COLO829 (cell line): ENCODE results near the gene SEC61A2.

Experiments used
- DNase-seq: peaks from one replicate; pipeline ENCODE4 v3.0.0; 2012; ENCODE audit warnings: low spot score

The SEC61A2 gene

DNA sequence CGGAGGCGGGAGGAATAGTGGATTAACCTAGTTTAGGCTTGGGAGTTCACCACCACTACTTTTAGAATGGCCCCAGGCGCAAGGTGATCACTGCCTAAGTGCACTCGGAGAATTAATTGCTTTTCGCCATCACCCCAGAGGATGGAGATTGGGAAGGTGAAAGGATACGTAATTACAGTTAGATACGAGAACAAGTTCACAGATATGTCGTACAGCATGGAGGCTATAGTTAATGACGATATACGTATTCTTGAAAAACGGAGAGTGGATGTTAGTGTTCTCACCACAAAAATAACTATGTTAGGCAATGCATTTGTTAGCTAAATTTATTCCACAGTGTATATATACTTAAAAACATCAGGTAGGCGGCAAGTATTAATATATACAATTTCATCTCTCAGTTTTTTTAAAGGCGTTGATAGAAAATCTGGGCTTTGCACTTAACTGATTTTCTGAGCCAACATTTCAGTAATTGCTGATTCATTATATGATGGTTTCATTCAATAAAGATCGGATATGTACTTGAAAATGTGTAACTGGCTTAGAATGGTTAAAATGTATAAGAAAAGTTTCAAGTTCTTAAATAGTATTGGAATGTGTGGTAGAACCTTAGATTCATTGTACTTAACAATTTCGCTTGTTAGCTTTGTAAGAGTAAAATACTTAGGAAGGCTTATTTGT is 67.2 kb downstream of the SEC61A2 start:
- no peak for DNase-seq

- no peak for DNase-seq
Observed at GRCh38 chr10:12198156-12198555, 68.7 kb downstream of the SEC61A2 start.

DNA sequence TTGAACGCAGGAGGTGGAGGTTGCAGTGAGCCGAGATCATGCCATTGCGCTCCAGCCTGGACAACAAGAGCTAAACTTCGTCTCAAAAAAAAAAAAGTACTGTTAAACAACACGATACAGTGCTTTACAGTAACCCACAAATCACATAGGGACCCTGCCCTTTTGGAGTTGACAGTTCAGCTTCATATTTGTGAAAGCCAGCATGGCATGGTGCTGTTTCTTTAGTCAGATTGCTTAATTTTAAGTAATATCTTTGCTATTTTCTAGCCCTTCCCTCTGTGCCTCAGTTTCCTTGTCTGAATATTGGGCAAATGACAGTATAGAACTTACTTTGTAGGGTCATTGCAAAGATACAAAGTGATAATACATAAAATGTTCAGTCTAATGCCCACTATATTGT is 71.4 kb downstream of the SEC61A2 start:
- DNase-seq = no peak

GRCh38 chr10:12201543-12201942 is 72.1 kb downstream of the SEC61A2 start:
- no peak for DNase-seq

DNA sequence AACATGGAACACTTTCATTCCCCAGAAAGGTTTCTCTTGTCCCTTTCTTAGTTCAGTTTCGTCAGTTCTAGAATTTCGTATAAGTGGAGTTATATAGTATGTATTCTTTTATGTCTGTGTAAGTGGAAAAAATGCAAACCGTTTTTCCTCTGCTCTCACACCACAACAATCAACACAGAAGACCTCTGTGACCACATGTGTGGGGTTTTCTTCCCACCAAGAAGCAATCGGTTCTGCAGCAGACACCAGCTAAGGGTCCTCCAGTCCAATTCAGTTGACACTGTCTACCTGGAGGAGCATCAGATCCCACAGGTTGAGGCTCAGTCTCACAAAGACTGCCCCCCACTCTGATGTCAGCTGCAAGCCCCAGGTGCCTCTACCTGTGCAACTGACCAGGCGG is 72.7 kb downstream of the SEC61A2 start:
- no peak for DNase-seq

- DNase-seq = no peak
Observed at GRCh38 chr10:12205082-12205481, 75.6 kb downstream of the SEC61A2 start.

DNA sequence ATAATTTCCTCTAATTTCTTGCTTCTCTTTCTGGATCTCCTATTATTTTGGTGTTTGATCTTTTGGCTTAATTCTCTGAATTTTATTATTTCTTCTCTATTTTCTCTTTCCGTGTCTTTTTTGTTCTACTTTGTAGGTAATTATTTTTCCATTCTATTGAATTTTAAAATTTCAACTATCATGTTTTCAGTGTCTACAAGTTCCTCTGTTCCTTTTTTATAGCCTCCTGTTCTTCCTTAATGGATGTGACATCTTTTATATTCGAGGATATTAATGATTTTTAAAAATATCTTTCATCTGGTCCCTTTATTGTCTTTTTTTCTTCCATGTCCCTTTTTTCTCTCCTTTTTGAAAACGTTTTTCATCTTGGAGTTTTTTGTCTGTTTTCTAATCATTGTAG is 77.6 kb downstream of the SEC61A2 start:
- DNase-seq = no peak

GRCh38 chr10:12208460-12208859 is 79.0 kb downstream of the SEC61A2 start:
- DNase-seq = no peak

DNA sequence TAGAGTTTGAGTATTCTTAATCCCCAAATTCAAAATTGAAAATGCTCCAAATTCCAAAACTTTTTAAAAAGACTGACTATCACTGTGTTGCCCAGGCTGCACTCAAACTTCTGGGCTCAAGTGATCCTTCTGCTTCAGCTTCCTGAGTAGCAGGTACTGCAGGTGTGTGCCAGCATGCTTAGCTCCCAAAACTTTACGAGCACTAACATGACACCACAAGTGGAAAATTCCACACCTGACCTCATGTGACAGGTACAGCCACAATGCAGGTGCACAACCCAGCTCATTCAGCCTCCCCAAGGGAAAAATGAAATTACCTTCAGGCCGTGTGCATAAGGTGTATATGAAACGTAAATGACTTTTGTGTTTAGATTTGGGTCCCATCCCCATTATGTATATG is 83.0 kb downstream of the SEC61A2 start:
- DNase-seq = no peak

GRCh38 chr10:12213621-12214020 is 84.1 kb downstream of the SEC61A2 start:
- DNase-seq = no peak

DNA sequence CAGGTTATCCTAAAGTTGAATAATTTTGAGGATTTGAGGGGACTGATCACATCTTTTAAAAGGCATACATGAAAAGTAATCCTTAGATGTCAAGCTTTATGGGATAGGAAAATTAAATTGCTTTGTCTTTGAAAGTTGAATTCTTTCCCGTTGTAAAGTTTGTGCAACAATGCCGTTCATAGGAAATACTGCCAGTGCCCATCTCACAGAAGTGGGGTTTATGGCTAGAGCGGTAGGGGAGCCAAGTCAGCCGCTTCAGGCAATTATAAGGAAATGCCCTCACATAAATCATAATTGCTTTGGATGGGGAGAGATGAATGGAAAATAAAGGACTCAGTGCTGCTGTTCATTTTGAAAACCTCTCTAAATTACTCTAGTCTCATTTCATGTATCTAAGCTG is 84.6 kb downstream of the SEC61A2 start:
- no peak for DNase-seq

DNA sequence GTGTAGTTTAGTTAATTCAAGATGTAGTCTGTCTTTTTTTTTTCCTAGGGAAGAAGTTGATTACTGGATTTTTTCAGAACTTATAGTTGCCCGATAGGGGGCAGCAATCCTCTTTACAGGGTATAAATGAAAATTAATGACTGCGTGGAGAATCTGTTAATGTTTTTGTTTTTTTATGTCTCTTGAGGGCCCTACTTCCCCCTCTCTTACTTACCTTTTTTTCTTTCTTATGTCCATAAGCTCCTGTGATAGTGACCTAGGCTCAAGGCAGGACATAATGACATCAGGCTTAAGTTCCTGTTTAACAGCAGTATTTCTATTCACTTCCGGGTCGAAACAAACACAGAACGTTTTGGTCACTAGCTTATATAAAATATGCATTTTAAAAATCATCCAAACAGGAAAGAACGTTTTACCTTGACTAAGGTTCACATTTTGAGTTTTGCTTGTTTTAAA is 85.3 kb downstream of the SEC61A2 start:
- peak; percentile 25 for DNase-seq
